HL-60/S4 treated with retinoic acid at 250 ng/mL for 4 days and 3 days (cell line): Measurements from ENCODE around the gene KCNMB3.
"Not testable (repeated sequence)": the region's sequence is repeated elsewhere in the genome, so short reads cannot be mapped to it uniquely, and the experiment has no call there.

Source experiments
- in situ Hi-C: fragments of 300-500 bp; cut with MboI; formaldehyde crosslinking; loops from 2 replicates; pipeline ENCODE4 v1.7.0; 2022; ENCODE audit warnings: low sequenced_read_pairs

KCNMB3 gene

GRCh38 chr3:179265092-179265491 lies 14.2 kb upstream of the KCNMB3 start:
- in situ Hi-C loops: no loop called here

DNA sequence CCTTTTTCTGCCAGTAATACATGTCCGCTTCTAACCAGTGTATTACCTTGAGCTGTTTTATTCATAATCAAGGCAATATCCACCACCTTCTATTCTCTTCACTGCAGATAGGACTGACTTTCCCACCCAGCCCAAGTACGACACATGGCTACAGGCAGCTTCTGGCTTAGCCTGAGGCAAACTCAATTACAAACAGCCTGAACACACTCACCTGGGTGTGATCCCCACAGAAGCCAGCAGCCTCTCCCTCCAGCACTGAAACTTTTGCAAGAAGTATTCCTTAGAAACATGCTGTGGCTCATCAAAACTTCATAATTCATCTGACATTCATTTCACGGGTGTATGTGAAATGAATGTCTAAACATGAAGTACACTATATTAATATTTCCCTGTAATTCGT lies 13.5 kb upstream of the KCNMB3 start:
- in situ Hi-C loops: no loop called here

DNA sequence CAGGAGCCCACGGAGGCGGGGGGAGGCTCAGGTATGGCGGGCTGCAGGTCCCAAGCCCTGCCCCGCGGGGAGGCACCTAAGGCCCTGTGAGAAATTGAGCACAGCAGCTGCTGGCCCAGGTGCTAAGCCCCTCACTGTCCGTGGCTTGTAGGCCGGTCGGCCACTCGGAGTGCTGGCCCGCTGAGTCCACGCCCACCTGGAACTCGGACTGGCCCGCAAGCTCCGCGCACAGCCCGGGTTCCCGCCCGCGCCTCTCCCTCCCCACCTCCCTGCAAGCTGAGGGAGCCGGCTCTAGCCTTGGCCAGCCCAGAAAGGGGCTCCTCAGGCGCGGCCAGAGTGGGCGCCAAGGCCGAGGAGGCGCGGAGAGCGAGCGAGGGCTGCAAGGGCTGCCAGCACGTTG lies 12.2 kb upstream of the KCNMB3 start:
- in situ Hi-C loops: no loop called here

- in situ Hi-C loops: no loop called here
Observed at GRCh38 chr3:179260949-179261765, 10.2 kb upstream of the KCNMB3 start.

DNA sequence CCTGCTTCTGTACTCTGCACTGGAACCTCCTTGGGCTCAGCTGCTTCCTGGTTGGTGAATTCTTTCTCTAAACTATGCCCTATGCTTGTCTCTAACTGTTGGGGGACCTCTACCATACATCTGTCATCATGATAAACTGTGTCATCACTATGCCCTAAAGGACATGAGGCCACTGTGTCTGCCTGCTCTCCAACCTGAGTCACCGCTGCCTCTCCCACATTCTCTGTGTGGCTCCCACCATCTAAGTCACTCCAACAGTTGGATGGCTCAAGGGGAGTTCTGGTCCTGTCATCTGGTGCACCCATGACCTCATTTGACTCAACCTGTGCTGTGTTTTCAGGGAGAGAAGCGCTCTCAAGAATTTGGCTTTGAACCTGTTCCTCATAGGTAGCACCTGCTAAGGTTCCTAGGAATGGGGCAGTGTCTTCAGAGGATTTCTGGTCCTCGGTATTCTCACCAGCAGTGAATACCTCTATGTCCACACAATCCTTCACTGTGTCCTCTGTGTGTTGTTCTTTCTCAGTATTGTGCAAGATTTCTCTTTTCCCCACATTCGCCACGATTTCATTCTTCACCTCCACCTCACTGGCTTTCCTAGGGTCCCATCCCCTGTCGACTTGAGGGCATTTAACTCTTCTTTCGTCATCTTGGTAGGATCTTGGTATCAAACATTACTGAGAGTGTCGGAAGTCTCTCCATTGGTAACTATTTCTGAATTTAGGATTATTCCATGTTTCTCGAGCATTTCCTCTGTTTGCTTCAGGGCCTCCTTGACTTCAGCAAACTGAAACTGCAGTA lies 9.2 kb upstream of the KCNMB3 start:
- in situ Hi-C loops: not testable (repeated sequence)

GRCh38 chr3:179258820-179259219 lies 7.9 kb upstream of the KCNMB3 start:
- in situ Hi-C loops: no loop called here

- in situ Hi-C loops: not testable (repeated sequence)
Observed at GRCh38 chr3:179257742-179258141, 6.8 kb upstream of the KCNMB3 start.

DNA sequence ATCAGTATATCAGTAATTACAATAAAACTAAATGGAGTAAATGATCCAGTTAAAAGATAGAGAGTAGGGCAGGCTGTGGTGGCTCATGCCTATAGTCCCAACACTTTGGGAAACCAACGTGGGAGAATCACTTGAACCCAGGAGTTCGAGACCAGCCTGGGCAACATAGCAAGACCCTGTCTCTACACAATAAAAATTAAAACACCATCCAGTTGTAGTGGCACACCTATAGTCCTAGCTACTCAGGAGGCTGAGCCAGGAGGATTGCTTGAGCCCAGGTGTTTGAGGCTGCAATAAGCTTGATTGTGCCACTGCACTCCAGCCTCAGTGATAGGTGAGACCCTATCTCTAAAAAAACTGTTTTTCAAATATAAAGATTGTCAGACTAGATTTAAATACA lies 5.9 kb upstream of the KCNMB3 start:
- in situ Hi-C loops: no loop called here

DNA sequence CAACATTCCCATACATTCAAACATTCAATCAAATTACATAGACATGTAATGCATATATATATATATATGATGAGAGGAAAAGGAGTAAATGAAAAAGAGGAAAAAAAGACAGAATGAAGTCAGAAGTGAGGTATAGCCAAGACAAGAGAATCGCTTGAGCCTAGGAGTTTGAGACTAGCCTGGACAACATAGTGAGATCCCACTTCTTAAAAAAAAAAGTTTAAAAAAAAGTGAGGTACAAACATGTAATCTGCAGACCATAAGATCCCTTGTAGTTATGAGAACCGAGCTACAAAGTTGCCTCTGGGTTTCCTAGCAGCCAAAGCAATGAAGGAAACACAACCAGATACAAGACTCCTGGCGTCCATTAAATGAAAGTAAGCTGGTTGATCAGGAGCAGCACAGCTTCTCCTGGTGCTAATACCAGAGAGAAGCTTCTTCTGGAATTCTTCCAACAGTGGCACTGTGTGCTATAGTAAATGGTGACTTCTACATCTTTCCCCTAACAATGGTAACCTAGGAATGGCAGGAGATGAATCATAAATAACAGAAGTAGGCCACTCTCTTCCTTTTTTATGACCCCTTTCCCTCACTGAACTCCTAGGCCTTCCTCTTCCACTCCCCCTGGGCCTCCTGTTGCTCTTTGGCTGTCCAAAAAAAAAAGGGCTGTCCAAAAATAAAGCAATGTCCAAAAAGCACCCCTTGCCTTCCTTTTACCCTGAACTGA lies 3.5 kb downstream of the KCNMB3 start:
- in situ Hi-C loops: no loop called here

- in situ Hi-C loops: no loop called here
Observed at GRCh38 chr3:179244878-179245277, 6.0 kb downstream of the KCNMB3 start.

GRCh38 chr3:179242859-179243258 lies 8.1 kb downstream of the KCNMB3 start:
- in situ Hi-C loops: not testable (repeated sequence)

DNA sequence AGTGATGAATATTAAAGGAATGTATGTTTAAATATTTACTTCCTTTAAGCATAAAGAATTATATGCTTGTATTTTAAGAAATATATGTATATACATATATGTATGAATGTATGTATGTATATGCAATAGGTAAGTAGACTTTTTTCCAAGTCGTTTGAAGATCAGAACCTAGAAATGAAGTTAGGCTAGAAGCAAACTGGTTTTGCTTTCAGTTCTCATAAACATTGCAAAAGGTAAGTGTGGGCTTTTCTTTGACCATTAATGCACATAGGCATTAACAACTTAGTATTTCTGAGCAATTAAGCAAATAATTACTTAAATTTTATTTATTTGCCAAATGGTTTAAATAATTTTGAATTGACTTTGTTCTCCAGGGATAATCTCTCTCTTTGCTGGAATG lies 10.6 kb downstream of the KCNMB3 start:
- in situ Hi-C loops: not testable (repeated sequence)

DNA sequence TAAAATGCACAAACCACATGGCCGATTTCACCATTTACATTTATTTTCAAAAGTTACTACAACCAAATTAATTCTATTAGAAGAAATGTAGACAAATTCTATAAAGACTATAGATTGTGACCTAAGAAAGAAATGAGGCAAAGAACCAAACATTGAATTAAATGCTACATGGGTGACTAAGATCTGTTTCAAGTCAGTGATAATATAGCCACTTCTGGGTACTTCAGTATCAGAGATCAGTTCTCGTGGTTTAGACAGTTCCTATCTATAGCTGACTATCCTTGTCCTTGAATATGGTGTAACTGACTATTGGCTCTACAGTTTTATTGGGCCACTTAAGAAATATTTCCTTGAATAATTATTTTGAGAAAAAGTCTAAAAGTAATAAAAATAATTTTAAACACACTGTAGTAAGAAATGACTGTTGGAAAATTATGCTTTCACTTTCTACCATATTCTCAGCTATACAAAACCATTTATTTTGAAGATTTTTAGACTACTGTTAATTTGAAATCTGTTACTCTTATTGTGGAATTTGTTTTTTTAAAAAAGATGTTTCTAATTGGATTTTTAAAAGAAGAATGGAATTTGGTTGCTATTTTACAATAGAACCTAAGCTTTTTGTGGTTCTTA lies 14.1 kb downstream of the KCNMB3 start:
- in situ Hi-C loops: no loop called here

DNA sequence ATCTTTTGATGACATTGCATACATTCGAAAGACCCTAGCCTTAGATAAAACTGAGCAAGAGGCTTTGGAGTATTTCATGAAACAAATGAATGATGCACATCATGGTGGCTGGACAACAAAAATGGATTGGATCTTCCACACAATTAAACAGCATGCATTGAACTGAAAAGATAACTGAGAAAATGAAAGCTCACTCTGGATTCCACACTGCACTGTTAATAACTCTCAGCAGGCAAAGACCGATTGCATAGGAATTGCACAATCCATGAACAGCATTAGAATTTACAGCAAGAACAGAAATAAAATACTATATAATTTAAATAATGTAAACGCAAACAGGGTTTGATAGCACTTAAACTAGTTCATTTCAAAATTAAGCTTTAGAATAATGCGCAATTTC lies 16.7 kb downstream of the KCNMB3 start:
- in situ Hi-C loops: no loop called here

- in situ Hi-C loops: no loop called here
Observed at GRCh38 chr3:179233043-179233442, 17.9 kb downstream of the KCNMB3 start.

GRCh38 chr3:179229177-179229576 lies 21.7 kb downstream of the KCNMB3 start:
- in situ Hi-C loops: no loop called here

- in situ Hi-C loops: no loop called here
Observed at GRCh38 chr3:179227349-179227748, 23.6 kb downstream of the KCNMB3 start.

DNA sequence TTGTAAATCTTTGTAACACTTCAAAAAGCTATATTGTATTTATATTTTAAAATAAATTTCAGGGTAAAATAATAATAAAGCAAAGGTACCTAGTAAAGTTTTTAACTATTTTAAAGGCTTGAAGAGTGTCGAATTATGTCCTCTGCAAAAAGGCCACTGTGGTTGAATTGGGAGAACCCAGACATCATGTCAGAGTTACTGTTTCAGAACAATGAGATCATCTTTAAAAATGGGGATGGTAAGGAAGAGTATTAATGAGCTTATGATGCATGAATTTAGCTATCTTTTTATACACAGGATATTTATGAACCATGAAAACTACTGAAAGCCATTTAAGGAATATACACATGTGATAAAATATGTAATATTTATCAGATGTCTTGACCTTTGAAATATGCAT lies 26.3 kb downstream of the KCNMB3 start:
- in situ Hi-C loops: no loop called here

DNA sequence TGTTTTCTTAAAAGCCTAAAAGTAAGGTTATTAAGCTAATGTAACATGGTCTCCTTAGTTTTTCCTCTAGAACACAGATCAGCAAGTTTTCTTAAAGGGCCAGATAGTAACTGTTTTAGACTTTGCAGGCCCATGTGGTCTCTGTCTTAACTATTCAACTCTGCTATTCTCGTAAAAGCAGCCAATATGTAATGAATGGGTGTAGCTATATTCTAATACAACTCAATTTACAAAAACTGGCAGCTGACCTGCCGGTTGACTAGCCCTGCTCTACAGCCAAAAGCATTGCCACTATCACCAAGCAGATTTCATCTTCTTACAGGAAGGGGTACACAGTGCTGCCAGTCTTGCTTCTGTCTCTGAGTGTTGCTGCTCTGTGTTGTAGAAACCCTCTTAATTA lies 27.4 kb downstream of the KCNMB3 start:
- in situ Hi-C loops: no loop called here

- in situ Hi-C loops: not testable (repeated sequence)
Observed at GRCh38 chr3:179218213-179218612, 32.7 kb downstream of the KCNMB3 start.

GRCh38 chr3:179215550-179215949 lies 35.4 kb downstream of the KCNMB3 start:
- in situ Hi-C loops: not testable (repeated sequence)
